Natural killer cell (primary cell): ENCODE data around the gene CCDC85C. TPM values are rescaled to one million over a fixed set of nuclear protein-coding genes. Genes with fewer than 3 reads are reported as not detected.

Experiments
- ATAC-seq, 3 donors: fragments of 150-1000 bp in 2 of 3; fragments of 200-7000 bp in 1 of 3; cut with Tn5 transposase; 1 replicate in 1 of 3; 2 replicates in 2 of 3; pipeline ENCODE4 v1.10.0; 2021; ENCODE audit warnings: mild to moderate bottlenecking in 2 of 3, moderate library complexity in 2 of 3
- DNase-seq, 2 donors: peaks; one replicate each; pipeline versions ENCODE4 v3.0.0 to v3.0.0-alpha.2; 2013 to 2021; ENCODE audit warnings: mixed read lengths in 1 of 2
- H3K27ac ChIP-seq: one replicate; pipeline ENCODE4 v1.5.1; 2013; ENCODE audit warnings: mild to moderate bottlenecking, low read length
- H3K27me3 ChIP-seq: one replicate; pipeline ENCODE4 v1.6.1; 2013; ENCODE audit warnings: low read length; ENCODE audit not compliant: control insufficient read depth, insufficient read depth
- H3K36me3 ChIP-seq: one replicate; pipeline ENCODE4 v1.6.1; 2013; ENCODE audit warnings: low read length; ENCODE audit not compliant: control insufficient read depth, insufficient read depth
- H3K4me1 ChIP-seq: one replicate; pipeline ENCODE4 v1.6.1; 2013; ENCODE audit warnings: low read length; ENCODE audit not compliant: control insufficient read depth, insufficient read depth
- H3K4me3 ChIP-seq: one replicate; pipeline ENCODE4 v1.5.1; 2013; ENCODE audit warnings: low read length
- H3K9me3 ChIP-seq: one replicate; pipeline ENCODE4 v1.6.1; 2013; ENCODE audit warnings: low read length; ENCODE audit not compliant: control insufficient read depth, insufficient read depth
- H3K27ac Mint-ChIP-seq, 2 donors: one replicate each; pipeline ENCODE4 v1.8.0; 2022; ENCODE audit warnings: mild to moderate bottlenecking in 2 of 2, mixed read lengths in 2 of 2, moderate library complexity in 1 of 2
- H3K27me3 Mint-ChIP-seq, 2 donors: one replicate each; pipeline ENCODE4 v1.8.0; 2022; ENCODE audit warnings: low read depth in 2 of 2, mixed read lengths in 2 of 2
- H3K36me3 Mint-ChIP-seq: one replicate; pipeline ENCODE4 v1.8.0; 2022; ENCODE audit warnings: mixed read lengths
- H3K4me1 Mint-ChIP-seq, 2 donors: one replicate each; pipeline ENCODE4 v1.8.0; 2022; ENCODE audit warnings: mixed read lengths in 2 of 2
- H3K4me3 Mint-ChIP-seq: one replicate; pipeline ENCODE4 v1.8.0; 2022; ENCODE audit warnings: mild to moderate bottlenecking, moderate library complexity, mixed read lengths
- H3K9me3 Mint-ChIP-seq, 2 donors: one replicate each; pipeline ENCODE4 v1.8.0; 2022; ENCODE audit warnings: mixed read lengths in 2 of 2
- CTCF ChIP-seq: fragments of 200-600 bp; IDR thresholded peaks from one replicate; pipeline ENCODE4 v1.8.0; 2022; ENCODE audit warnings: antibody characterized with exemption
- WGBS: methylation state at CpG from one replicate; pipeline ENCODE4 v1.1.7; 2013; ENCODE audit warnings: missing lambda C conversion rate; ENCODE audit not compliant: insufficient coverage; 5-methylcytosine and 5-hydroxymethylcytosine counted together
- intact Hi-C: fragments of 100-400 bp; cut with micrococcal nuclease; formaldehyde crosslinking; loops from one replicate; pipeline ENCODE4 v1.14.2; 2022
- total RNA-seq, 4 donors: library from RNA; stranded (reverse); fragments of 120-200 nt in 1 of 4; gene quantifications; one replicate each; pipeline versions ENCODE4 v1.2.3 to v1.2.4, GENCODE V29; 2013 to 2022

The CCDC85C gene
- total RNA-seq, 3 donors from 2014 or later (not counting 1 experiment from before 2014, with no cell fraction given): 0.73 to 4.3 (median 2.8) TPM

DNA sequence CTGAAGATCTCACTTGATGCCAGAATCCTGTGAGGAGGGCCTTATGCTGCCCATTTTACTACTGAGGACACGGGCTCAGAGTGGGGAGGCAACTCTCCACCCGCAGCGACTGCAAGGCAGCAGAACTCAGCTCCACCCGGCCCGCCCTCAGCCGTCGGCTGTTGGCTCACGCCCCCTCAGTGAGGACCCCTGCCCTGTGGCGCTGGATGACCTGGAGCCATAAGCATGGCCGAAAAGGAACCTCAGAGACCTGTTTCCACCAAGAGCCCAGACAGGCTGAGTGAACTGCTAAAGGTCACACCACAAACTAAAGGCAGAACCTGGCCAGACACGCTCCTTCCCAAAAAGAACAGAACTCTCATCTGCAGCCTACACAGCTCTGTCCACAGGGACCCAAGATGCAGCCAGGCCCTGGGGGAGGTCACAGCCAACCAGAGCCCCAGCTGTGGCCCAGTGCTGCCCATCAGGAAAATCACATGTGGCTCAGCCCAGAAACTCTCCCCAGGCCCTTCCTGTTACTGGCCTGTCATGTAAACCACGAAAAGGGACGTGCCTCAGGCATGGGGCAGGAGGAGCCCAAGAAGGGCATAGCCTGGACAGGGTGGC lies 90.0 kb downstream of the CCDC85C start:
- no peak for ATAC-seq
- Mint-ChIP-seq H3K4me3 (no peak overlapping the region), H3K27ac (peak overlapping the region; percentile 57 to 61), H3K4me1 (no peaks in the 10 kb centered on the region), H3K36me3 (no peaks in the 10 kb centered on the region), H3K9me3 (no peaks in the 10 kb centered on the region), H3K27me3 (no peaks in the 10 kb centered on the region)
- intact Hi-C loops: no loop called here
- no peak for TF ChIP-seq CTCF
- peaks cover 22% of the 10 kb centered on the region for H3K36me3 ChIP-seq
- H3K4me1 ChIP-seq: peaks cover 5% of the 10 kb centered on the region
- 88% methylated on average over 13 of the region's 13 CpGs for WGBS
- H3K4me3 ChIP-seq: no peak overlapping the region
- no peak overlapping the region for H3K27ac ChIP-seq
- DNase-seq: no peak
- no peaks in the 10 kb centered on the region for H3K9me3 ChIP-seq
- no peaks in the 10 kb centered on the region for H3K27me3 ChIP-seq

DNA sequence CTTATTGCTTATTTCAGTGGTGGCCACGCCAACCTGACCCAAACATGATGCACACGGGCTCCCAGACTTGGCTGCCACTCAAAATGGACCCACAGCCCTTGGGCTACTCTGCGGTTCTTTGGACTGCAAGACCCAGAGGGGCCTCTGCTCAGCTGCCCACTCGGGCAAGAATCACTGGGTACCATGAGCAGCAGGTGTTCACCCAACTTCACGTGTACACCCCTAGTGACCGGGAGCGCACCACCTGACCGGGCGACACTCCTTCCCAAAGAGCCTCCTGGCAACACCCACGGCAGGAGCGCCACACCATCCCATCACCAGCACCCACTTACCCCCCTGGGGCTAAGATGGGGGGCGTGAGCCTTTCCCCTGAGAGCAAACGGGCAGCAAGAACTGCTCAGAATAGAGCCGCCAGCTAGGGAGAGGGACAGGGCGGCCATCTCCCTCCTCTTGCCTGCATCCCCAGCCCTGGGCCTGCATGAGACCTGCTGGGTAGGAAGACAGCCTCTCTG lies 90.8 kb downstream of the CCDC85C start:
- no peak overlapping the region for H3K4me3 ChIP-seq
- 97% methylated on average over 15 of the region's 15 CpGs for WGBS
- TF ChIP-seq CTCF: no peak
- DNase-seq (no peak), ATAC-seq (peak in 1 of 3 donors; percentile 6)
- Mint-ChIP-seq H3K27me3 (no peaks in the 10 kb centered on the region), H3K4me3 (no peak overlapping the region), H3K36me3 (no peaks in the 10 kb centered on the region), H3K4me1 (no peaks in the 10 kb centered on the region), H3K9me3 (no peaks in the 10 kb centered on the region), H3K27ac (peak overlapping the region; percentile 57 to 61)
- no peaks in the 10 kb centered on the region for H3K27me3 ChIP-seq
- H3K36me3 ChIP-seq: peaks cover 30% of the 10 kb centered on the region
- peaks cover under 1% of the 10 kb centered on the region for H3K4me1 ChIP-seq
- H3K9me3 ChIP-seq: no peaks in the 10 kb centered on the region
- no peak overlapping the region for H3K27ac ChIP-seq
- intact Hi-C loops: no loop called here

DNA sequence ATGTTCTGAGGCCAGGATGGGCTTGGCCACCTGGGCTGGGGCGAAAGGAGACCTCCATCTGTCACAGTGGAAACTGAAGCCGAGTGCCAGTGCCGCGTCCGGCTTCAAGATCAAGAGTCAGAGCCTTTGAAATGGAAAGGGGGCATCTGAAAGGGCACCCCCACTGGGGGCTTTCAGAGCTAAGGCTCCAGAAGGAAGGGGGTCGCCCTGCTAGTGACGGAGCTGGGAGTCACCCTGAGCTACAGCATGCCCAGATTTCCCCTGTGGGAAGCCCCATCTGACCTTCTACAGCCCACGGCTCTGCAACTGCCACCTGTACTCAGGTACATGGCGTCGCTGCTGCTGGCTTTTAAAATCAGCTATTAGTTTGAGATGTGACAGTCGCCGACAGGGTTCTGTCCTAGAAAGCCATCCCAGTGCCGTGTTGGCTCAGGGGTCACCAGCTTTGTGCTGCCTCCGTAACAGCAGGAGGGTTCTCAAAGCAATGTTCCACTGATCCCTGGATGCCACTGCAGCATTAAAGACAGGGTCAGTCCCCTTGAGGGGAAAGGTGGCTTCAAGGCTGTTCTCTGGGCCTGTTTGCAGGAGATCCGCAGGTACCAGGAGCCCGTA lies 91.3 kb downstream of the CCDC85C start:
- no peaks in the 10 kb centered on the region for H3K9me3 ChIP-seq
- H3K36me3 Mint-ChIP-seq: peaks cover under 1% of the 10 kb centered on the region
- no peak overlapping the region for H3K4me3 ChIP-seq
- ATAC-seq (no peak), DNase-seq (no peak)
- no peak overlapping the region for H3K27ac Mint-ChIP-seq
- intact Hi-C loops: no loop called here
- peaks cover 36% of the 10 kb centered on the region for H3K36me3 ChIP-seq
- H3K9me3 Mint-ChIP-seq: no peaks in the 10 kb centered on the region
- TF ChIP-seq CTCF: no peak
- no peaks in the 10 kb centered on the region for H3K27me3 Mint-ChIP-seq
- no peak overlapping the region for H3K4me3 Mint-ChIP-seq
- H3K27ac ChIP-seq: no peak overlapping the region
- H3K27me3 ChIP-seq: no peaks in the 10 kb centered on the region
- 97% methylated on average over 16 of the region's 16 CpGs for WGBS
- no peaks in the 10 kb centered on the region for H3K4me1 Mint-ChIP-seq
- no peaks in the 10 kb centered on the region for H3K4me1 ChIP-seq
